ENCODE measurements around the gene COMT.

Gene COMT

DNA sequence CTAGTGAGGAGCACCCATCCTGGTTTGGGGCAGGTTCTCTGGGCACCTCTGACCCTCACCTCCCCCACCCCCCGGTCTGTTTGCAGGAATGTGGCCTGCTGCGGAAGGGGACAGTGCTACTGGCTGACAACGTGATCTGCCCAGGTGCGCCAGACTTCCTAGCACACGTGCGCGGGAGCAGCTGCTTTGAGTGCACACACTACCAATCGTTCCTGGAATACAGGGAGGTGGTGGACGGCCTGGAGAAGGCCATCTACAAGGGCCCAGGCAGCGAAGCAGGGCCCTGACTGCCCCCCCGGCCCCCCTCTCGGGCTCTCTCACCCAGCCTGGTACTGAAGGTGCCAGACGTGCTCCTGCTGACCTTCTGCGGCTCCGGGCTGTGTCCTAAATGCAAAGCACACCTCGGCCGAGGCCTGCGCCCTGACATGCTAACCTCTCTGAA is 26.9 kb downstream of the COMT start:
- no peak for DNase-seq (ENCODE audit: low read depth in 1 of 2, low spot score in 1 of 2)

- DNase-seq (ENCODE audit: low read depth in 1 of 2, low spot score in 1 of 2): no peak
These were observed 27.8 kb downstream of the COMT start for GRCh38 chr22:19969141-19969928.

GRCh38 chr22:19970031-19970478 is 28.5 kb downstream of the COMT start:
- DNase-seq (ENCODE audit: low read depth in 1 of 2, low spot score in 1 of 2): no peak

GRCh38 chr22:19970479-19971275 is 29.1 kb downstream of the COMT start:
- DNase-seq (ENCODE audit: low read depth in 1 of 2, low spot score in 1 of 2): peak; percentile 69 to 70

GRCh38 chr22:19971276-19972124 is 29.9 kb downstream of the COMT start:
- DNase-seq (ENCODE audit: low read depth in 1 of 2, low spot score in 1 of 2): no peak

GRCh38 chr22:19972251-19972650 is 30.7 kb downstream of the COMT start:
- DNase-seq (ENCODE audit: low read depth in 1 of 2, low spot score in 1 of 2): no peak

DNA sequence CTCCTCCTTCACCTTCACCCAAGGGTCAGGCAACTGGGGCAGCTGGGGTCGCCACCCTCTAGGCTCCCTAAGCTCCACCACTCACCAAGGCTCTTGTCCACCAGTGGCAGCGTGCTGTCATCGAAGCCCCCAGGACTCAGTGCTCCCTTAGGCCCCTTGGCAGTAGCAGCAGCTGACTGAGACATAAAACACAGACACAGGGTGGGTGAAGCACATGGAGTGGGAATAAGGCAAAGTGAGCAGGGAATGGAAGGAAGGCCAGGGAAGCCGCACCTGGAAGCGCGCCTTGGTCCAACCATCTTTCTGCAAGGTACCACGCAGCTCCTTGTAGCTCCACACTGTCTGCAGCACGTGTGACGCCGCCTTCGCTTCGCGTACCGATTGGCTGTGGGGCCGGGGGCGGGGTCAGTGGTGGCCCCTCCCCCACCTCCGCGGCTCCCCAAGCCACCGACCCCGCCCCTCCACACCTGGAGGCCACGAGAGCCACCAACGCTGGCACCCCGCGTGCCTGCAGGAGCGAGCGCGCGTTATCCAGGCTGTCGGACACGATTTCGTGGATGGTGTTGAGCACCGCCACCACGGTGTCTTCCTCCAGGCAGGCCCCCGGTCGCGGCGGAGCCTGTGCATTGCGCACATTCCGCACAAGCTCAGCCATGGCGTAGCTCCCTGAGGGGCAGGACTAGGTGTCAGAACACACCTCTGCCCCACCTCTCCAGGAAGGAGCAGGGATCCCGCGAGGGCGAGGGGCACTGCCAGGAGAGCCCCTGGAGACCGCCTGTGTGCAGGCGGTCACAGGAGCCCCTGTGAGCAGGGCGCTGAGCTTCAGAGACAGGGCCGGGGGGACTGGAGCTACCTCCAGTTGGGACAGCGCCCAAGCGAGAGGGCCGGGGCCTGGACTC is 31.3 kb downstream of the COMT start:
- DNase-seq (ENCODE audit: low read depth in 1 of 2, low spot score in 1 of 2): no peak

DNA sequence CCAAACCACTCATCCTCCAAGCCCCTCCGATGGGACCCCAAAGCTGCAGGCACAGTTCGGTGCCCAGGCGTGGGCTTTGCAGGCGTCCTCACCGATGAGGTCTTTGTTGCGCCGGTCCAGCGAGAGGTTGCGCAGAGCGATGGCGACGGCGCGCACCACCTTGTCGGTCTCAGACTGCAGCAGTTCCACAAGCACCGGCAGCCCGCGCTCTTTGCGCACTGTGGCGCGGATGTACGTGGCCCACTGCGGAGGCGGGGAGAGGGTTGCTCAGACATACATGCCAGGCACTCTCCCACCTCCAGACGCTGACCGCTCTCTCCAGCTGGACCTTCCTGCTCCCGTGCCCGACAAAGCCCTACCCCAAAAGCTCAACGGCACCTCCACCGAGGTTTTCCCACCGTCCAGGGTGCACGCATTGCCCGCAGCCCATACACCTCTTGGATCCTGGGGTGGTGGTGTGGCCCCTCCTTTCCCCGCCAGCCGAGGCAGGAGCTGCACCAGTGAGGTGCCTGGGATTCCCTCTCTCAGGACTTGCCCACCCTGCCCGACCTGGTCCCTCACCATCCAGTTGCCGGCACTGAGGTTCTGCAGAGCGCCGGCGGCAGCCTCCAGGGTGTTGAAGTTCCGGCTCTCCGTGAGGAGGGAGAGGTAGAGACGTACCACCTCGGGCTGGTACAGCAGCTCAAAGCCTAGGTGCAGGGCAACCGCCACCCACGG is 32.1 kb downstream of the COMT start:
- DNase-seq (ENCODE audit: low read depth in 1 of 2, low spot score in 1 of 2): no peak

- no peak for DNase-seq (ENCODE audit: low read depth in 1 of 2, low spot score in 1 of 2)
These were observed 32.8 kb downstream of the COMT start for GRCh38 chr22:19974268-19974861.

DNA sequence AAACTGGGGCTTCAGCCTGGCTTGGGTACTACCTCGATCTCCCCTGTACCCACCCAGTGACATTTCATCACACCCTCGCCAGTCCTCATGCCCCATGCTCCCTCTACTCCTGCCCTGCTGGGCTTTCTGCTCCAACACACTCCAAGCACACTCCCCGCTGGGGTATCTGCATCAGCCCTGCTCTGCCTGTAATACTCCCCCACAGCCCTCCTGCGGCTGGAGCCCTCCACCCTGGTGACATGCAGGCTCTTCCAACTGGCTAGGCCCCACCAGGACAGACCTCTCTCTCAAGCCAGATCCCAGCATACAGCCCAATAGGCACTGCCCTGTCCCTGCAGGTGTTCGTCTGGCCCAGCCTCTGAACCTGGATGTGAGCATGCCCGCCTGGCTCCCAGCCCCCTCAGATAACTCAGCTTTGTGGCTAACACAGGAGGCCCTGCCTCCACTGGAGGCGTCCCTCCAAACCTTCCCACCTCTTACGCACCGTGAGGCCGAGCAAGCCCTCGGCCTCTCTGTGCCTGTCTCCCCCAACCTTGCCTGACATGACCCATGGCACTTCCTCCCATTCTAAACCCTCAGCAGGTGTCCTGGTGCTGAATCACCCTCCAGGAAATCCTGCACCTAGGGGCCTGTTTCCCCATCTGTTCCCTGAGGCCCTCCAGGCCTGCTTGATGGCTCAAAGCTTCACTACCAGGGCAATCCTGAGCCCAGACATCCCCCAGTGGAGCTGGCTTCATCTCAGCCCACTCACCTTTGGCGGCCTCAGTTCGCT is 33.5 kb downstream of the COMT start:
- DNase-seq (ENCODE audit: low read depth in 1 of 2, low spot score in 1 of 2): no peak

DNA sequence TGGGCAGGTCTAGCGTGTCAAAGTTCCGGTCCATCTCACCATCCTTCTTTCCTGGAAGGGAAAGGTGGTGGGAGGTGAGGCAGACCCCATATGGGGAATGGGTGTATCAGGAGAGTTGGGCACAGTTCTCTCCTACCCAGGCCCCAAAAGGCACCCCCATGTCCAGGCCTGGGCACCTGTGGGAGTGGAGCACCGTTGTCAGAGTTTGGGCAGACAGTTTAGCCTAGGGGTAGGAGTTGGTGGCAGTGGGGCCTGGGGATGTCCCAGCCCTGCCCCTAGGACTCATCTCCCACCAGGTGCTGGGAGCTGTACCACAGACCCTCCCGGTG is 34.1 kb downstream of the COMT start:
- DNase-seq (ENCODE audit: low read depth in 1 of 2, low spot score in 1 of 2): no peak

DNA sequence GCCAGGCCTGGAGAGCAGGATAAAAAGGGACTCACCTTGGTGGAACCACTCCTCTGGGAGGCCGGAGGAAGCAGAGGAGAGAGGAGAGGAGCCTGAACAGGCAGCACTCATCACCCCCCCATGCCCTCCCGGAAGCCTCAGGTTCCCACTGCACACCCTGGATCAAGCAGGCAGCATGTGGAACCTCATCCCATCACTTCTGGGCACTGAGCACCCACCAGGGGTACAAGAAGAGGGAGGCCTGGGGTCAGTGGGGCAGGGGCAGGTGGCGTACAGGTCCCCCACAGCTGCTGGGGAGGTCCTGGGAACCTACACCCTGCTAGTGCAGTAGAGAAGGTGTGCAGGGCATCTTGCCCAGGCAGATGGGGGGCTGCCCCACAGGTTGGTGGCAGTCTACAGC is 35.1 kb downstream of the COMT start:
- no peak for DNase-seq (ENCODE audit: low read depth in 1 of 2, low spot score in 1 of 2)

- no peak for DNase-seq (ENCODE audit: low read depth in 1 of 2, low spot score in 1 of 2)
These were observed 36.0 kb downstream of the COMT start for GRCh38 chr22:19977296-19978243.

GRCh38 chr22:19978748-19979147 is 37.2 kb downstream of the COMT start:
- no peak for DNase-seq (ENCODE audit: low read depth in 1 of 2, low spot score in 1 of 2)

- no peak for DNase-seq (ENCODE audit: low read depth in 1 of 2, low spot score in 1 of 2)
These were observed 38.3 kb downstream of the COMT start for GRCh38 chr22:19979712-19980493.

GRCh38 chr22:19980766-19981165 is 39.2 kb downstream of the COMT start:
- DNase-seq (ENCODE audit: low read depth in 1 of 2, low spot score in 1 of 2): no peak

Data from activated CD4-positive, alpha-beta T cell treated with anti-CD3 and anti-CD28 coated beads, Interleukin-2, amount 50 U/mL, for 24 hours (primary cell).